ENCODE results near the gene CDH13. TPM values are rescaled to one million over a fixed set of nuclear protein-coding genes. Genes with fewer than 3 reads are reported as not detected.

Gene CDH13
- total and polyA plus RNA-seq, 9 of the 15 experiments (the other 6 are each of a cell fraction or from before 2014, with no cell fraction given) = 0.03 TPM; not detected in 8

- ATAC-seq (no peak), DNase-seq (ENCODE audit: extremely low read depth in 1 of 4, low spot score in 3 of 4) (no peak), FAIRE-seq (no peak)
- ChIA-PET POLR2A (no interaction called here), CTCF (ENCODE audit: low intra/inter-chr PET ratio) (no interaction called here)
- H3K4me2 ChIP-seq (ENCODE audit: insufficient read depth, low read length) = no peak overlapping the region
- H3K27me3 ChIP-seq (ENCODE audit: control insufficient read depth in 2 of 2, insufficient read depth in 2 of 2, low read length in 2 of 2) = no peaks in the 10 kb centered on the region
- no peaks in the 10 kb centered on the region for H3K4me1 ChIP-seq (replicated peaks in 1 of 2; ENCODE audit: control insufficient read depth in 2 of 2, insufficient read depth in 2 of 2, low read length in 2 of 2)
- no peak overlapping the region for H3K9ac ChIP-seq (ENCODE audit: insufficient read depth in 1 of 2, low read depth in 2 of 2, low read length in 2 of 2)
- no peaks in the 10 kb centered on the region for H3K9me1 ChIP-seq (ENCODE audit: control insufficient read depth, insufficient read depth, low read length)
- 0% methylated on average over 3 of the region's 3 CpGs for WGBS (ENCODE audit: insufficient coverage, low coverage, missing lambda C conversion rate)
- H2AFZ ChIP-seq (ENCODE audit: low read depth, low read length) = no peak overlapping the region
- no peaks in the 10 kb centered on the region for H4K20me1 ChIP-seq (replicated peaks; ENCODE audit: control insufficient read depth, insufficient read depth, low read length)
- BruUV-seq (replicated peaks) = no TSS peak
- intact Hi-C loops (cut with micrococcal nuclease) (no loop called here), in situ Hi-C loops (cut with MboI) (no loop called here)
- no peaks in the 10 kb centered on the region for H3K79me2 ChIP-seq (ENCODE audit: control insufficient read depth, insufficient read depth, low read length)
- TF ChIP-seq PHB (CRISPR knock-in tag; IDR thresholded peaks at IDR 0.05) (no peak), SETDB1 (IDR thresholded peaks at IDR 0.05; ENCODE audit: low read length) (no peak), NUFIP1 (IDR thresholded peaks at IDR 0.05; ENCODE audit: partially characterized antibody) (no peak), ZNF699 (CRISPR knock-in tag; IDR thresholded peaks at IDR 0.05; ENCODE audit: insufficient replicate concordance) (no peak), BHLHE40 (IDR thresholded peaks at IDR 0.05; ENCODE audit: low read length) (no peak), GATAD2A (IDR thresholded peaks at IDR 0.05) (no peak), OTX1 (CRISPR knock-in tag; IDR thresholded peaks at IDR 0.05) (no peak), PTBP1 (IDR thresholded peaks at IDR 0.05; ENCODE audit: low read depth, low read length) (no peak), ZNF316 (IDR thresholded peaks at IDR 0.05) (no peak), RBM22 (IDR thresholded peaks at IDR 0.05; ENCODE audit: low read depth, low read length, poor library complexity, severe bottlenecking) (no peak), CXXC5 (CRISPR knock-in tag; IDR thresholded peaks at IDR 0.05) (no peak)
- TF ChIP-seq, protein P1, sequence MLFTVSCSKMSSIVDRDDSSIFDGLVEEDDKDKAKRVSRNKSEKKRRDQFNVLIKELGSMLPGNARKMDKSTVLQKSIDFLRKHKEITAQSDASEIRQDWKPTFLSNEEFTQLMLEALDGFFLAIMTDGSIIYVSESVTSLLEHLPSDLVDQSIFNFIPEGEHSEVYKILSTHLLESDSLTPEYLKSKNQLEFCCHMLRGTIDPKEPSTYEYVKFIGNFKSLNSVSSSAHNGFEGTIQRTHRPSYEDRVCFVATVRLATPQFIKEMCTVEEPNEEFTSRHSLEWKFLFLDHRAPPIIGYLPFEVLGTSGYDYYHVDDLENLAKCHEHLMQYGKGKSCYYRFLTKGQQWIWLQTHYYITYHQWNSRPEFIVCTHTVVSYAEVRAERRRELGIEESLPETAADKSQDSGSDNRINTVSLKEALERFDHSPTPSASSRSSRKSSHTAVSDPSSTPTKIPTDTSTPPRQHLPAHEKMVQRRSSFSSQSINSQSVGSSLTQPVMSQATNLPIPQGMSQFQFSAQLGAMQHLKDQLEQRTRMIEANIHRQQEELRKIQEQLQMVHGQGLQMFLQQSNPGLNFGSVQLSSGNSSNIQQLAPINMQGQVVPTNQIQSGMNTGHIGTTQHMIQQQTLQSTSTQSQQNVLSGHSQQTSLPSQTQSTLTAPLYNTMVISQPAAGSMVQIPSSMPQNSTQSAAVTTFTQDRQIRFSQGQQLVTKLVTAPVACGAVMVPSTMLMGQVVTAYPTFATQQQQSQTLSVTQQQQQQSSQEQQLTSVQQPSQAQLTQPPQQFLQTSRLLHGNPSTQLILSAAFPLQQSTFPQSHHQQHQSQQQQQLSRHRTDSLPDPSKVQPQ (CRISPR knock-in tag; IDR thresholded peaks at IDR 0.05; ENCODE audit: borderline replicate concordance) = no peak
- no peaks in the 10 kb centered on the region for H3K36me3 ChIP-seq (ENCODE audit: control insufficient read depth, insufficient read depth, low read length)
- no peak overlapping the region for H3K4me3 ChIP-seq
- H3K9me3 ChIP-seq (replicated peaks; ENCODE audit: control insufficient read depth, insufficient read depth, low read depth, low read length) = no peaks in the 10 kb centered on the region; the same call in 1 of the 2 replicates
- no peak overlapping the region for H3K27ac ChIP-seq (ENCODE audit: extremely low read depth, low read depth, low read length)
Observed at GRCh38 chr16:82891918-82892317, 265.1 kb downstream of the CDH13 start.

Data from K562 (cell line).